HEK293 (cell line): ENCODE data around the gene CLGN.

Source experiments
- BCL11A ChIP-seq: fragments of 450-650 bp; formaldehyde crosslinking; IDR thresholded peaks from 2 replicates; pipeline ENCODE4 v1.5.1; 2016; ENCODE audit warnings: low read depth, missing biosample characterization, missing genetic modification characterization
- BCL11B ChIP-seq: fragments of 450-650 bp; formaldehyde crosslinking; IDR thresholded peaks from 2 replicates; pipeline ENCODE4 v1.5.1; 2016; ENCODE audit warnings: low read depth, missing biosample characterization, missing genetic modification characterization
- HOXC10 ChIP-seq: sonication (generic); formaldehyde crosslinking; IDR thresholded peaks from 2 replicates; pipeline ENCODE4 v1.8.1; 2023; ENCODE audit warnings: mild to moderate bottlenecking, missing genetic modification reagents
- KLF1 ChIP-seq: fragments of 450-650 bp; formaldehyde crosslinking; IDR thresholded peaks from 2 replicates; pipeline ENCODE4 v1.5.1; 2016; ENCODE audit warnings: missing biosample characterization, missing genetic modification characterization
- KLF7 ChIP-seq: fragments of 450-650 bp; formaldehyde crosslinking; IDR thresholded peaks from 2 replicates; pipeline ENCODE4 v1.5.1; 2016; ENCODE audit warnings: missing biosample characterization, missing genetic modification characterization, borderline replicate concordance
- PATZ1 ChIP-seq: fragments of 450-650 bp; formaldehyde crosslinking; IDR thresholded peaks from 2 replicates; pipeline ENCODE4 v1.5.1; 2016; ENCODE audit warnings: missing biosample characterization, missing genetic modification characterization
- TRIM28 ChIP-seq: IDR thresholded peaks from 2 replicates; pipeline ENCODE4 v1.6.1; 2011; ENCODE audit warnings: low read length, control low read depth, borderline replicate concordance
- ZFP3 ChIP-seq: fragments of 450-650 bp; formaldehyde crosslinking; IDR thresholded peaks from 2 replicates; pipeline ENCODE4 v1.5.1; 2016; ENCODE audit warnings: low read depth, missing biosample characterization, missing genetic modification characterization
- ZFP37 ChIP-seq: fragments of 450-650 bp; formaldehyde crosslinking; IDR thresholded peaks from 2 replicates; pipeline ENCODE4 v1.5.1; 2016; ENCODE audit warnings: missing biosample characterization, missing genetic modification characterization
- ZFP41 ChIP-seq: fragments of 450-650 bp; formaldehyde crosslinking; IDR thresholded peaks from 2 replicates; pipeline ENCODE4 v1.5.1; 2016; ENCODE audit warnings: missing biosample characterization, missing genetic modification characterization, borderline replicate concordance
- ZIC2 ChIP-seq: fragments of 450-650 bp; formaldehyde crosslinking; IDR thresholded peaks from 2 replicates; pipeline ENCODE4 v1.5.1; 2016; ENCODE audit warnings: missing biosample characterization, missing genetic modification characterization
- ZNF114 ChIP-seq: fragments of 450-650 bp; formaldehyde crosslinking; IDR thresholded peaks from 2 replicates; pipeline ENCODE4 v1.5.0; 2017; ENCODE audit warnings: missing biosample characterization, missing genetic modification characterization
- ZNF146 ChIP-seq: fragments of 450-650 bp; formaldehyde crosslinking; IDR thresholded peaks from 2 replicates; pipeline ENCODE4 v1.5.1; 2016; ENCODE audit warnings: missing biosample characterization, missing genetic modification characterization
- ZNF169 ChIP-seq: fragments of 450-650 bp; formaldehyde crosslinking; IDR thresholded peaks from 2 replicates; pipeline ENCODE4 v1.5.1; 2016; ENCODE audit warnings: missing biosample characterization, missing genetic modification characterization
- ZNF221 ChIP-seq: fragments of 450-650 bp; formaldehyde crosslinking; IDR thresholded peaks from 2 replicates; pipeline ENCODE4 v1.5.1; 2017; ENCODE audit warnings: missing biosample characterization, missing genetic modification characterization, borderline replicate concordance
- ZNF23 ChIP-seq: fragments of 450-650 bp; formaldehyde crosslinking; IDR thresholded peaks from 2 replicates; pipeline ENCODE4 v1.5.1; 2016; ENCODE audit warnings: missing biosample characterization, missing genetic modification characterization, borderline replicate concordance
- ZNF394 ChIP-seq: fragments of 450-650 bp; formaldehyde crosslinking; IDR thresholded peaks from 2 replicates; pipeline ENCODE4 v1.5.1; 2016; ENCODE audit warnings: missing biosample characterization, missing genetic modification characterization, mild to moderate bottlenecking, moderate library complexity, borderline replicate concordance
- ZNF416 ChIP-seq: fragments of 450-650 bp; formaldehyde crosslinking; IDR thresholded peaks from 2 replicates; pipeline ENCODE4 v1.5.1; 2016; ENCODE audit warnings: missing biosample characterization, missing genetic modification characterization
- ZNF518A ChIP-seq: fragments of 450-650 bp; formaldehyde crosslinking; conservative IDR thresholded peaks from 2 replicates; pipeline ENCODE4 v1.5.1; 2016; ENCODE audit warnings: low read depth, missing biosample characterization, missing genetic modification characterization
- ZNF529 ChIP-seq: fragments of 450-650 bp; formaldehyde crosslinking; IDR thresholded peaks from 2 replicates; pipeline ENCODE4 v1.5.1; 2017; ENCODE audit warnings: missing genetic modification characterization, missing biosample characterization; ENCODE audit not compliant: insufficient replicate concordance
- ZNF561 ChIP-seq: fragments of 450-650 bp; IDR thresholded peaks from 2 replicates; pipeline ENCODE4 v1.5.1; 2018; ENCODE audit warnings: missing biosample characterization, missing genetic modification characterization, borderline replicate concordance
- ZNF585B ChIP-seq: fragments of 450-650 bp; formaldehyde crosslinking; IDR thresholded peaks from 2 replicates; pipeline ENCODE4 v1.5.1; 2016; ENCODE audit warnings: missing biosample characterization, missing genetic modification characterization
- ZNF645 ChIP-seq: fragments of 450-650 bp; formaldehyde crosslinking; IDR thresholded peaks from 2 replicates; pipeline ENCODE4; 2016; ENCODE audit warnings: missing biosample characterization, missing genetic modification characterization
- ZNF660 ChIP-seq: fragments of 450-650 bp; IDR thresholded peaks from 2 replicates; pipeline ENCODE4 v1.5.1; 2018; ENCODE audit warnings: missing biosample characterization, mild to moderate bottlenecking, missing genetic modification characterization
- ZNF692 ChIP-seq: fragments of 450-650 bp; formaldehyde crosslinking; IDR thresholded peaks from 2 replicates; pipeline ENCODE4 v1.5.1; 2016; ENCODE audit warnings: missing biosample characterization, missing genetic modification characterization
- ZNF76 ChIP-seq: fragments of 450-650 bp; formaldehyde crosslinking; IDR thresholded peaks from 2 replicates; pipeline ENCODE4; 2016; ENCODE audit warnings: low read depth, missing biosample characterization, missing genetic modification characterization, borderline replicate concordance
- ZXDB ChIP-seq: fragments of 450-650 bp; formaldehyde crosslinking; IDR thresholded peaks from 2 replicates; pipeline ENCODE4 v1.5.1; 2016; ENCODE audit warnings: missing biosample characterization, missing genetic modification characterization

CLGN gene

GRCh38 chr4:140373328-140374129 is 53.9 kb downstream of the CLGN start, which contains the start of gene SCOC (continued):
- TF ChIP-seq ZNF518A (tag by site-specific recombination) (no peak), ZNF561 (tag by site-specific recombination) (peak; percentile 69; the same call in 1 of the 2 replicates), ZNF114 (tag by site-specific recombination) (no peak), TRIM28 (no peak), ZFP37 (peak; percentile 89), ZNF416 (no peak), ZNF692 (tag by site-specific recombination) (no peak), ZFP3 (tag by site-specific recombination) (no peak), ZNF585B (no peak), ZNF221 (tag by site-specific recombination) (no peak), KLF1 (tag by site-specific recombination) (0 out of 2 replicates have a peak, but pooled peaks have one; percentile 31), KLF7 (tag by site-specific recombination) (peak; percentile 28; the same call in 1 of the 2 replicates), ZNF394 (tag by site-specific recombination) (peak; percentile 38; the same call in 1 of the 2 replicates), ZNF146 (tag by site-specific recombination) (no peak), HOXC10 (CRISPR knock-in tag) (no peak), ZXDB (tag by site-specific recombination) (peak; percentile 67), ZNF529 (tag by site-specific recombination) (no peak), PATZ1 (tag by site-specific recombination) (peak; percentile 58), ZFP41 (tag by site-specific recombination) (no peak), ZNF23 (tag by site-specific recombination) (no peak), BCL11A (tag by site-specific recombination) (no peak), ZNF76 (tag by site-specific recombination) (peak; percentile 75; the same call in 1 of the 2 replicates), ZNF645 (tag by site-specific recombination) (no peak), ZIC2 (peak; percentile 18; the same call in 1 of the 2 replicates), ZNF660 (tag by site-specific recombination) (peak; percentile 68), ZNF169 (tag by site-specific recombination) (no peak), BCL11B (peak; percentile 80)
